Panc1 (cell line): ENCODE measurements around the gene C2. TPM values are rescaled to one million over a fixed set of nuclear protein-coding genes. Genes with fewer than 3 reads are reported as not detected.

Source experiments
- ATAC-seq: fragments of 200-7000 bp; cut with Tn5 transposase; 2 replicates; pipeline ENCODE4 v1.9.1; 2020; ENCODE audit warnings: mild to moderate bottlenecking, moderate library complexity
- BruUV-seq: library from RNA; stranded (reverse); fragments of 400-500 nt; replicated peaks from 2 replicates; lab custom pipeline; 2021; lab: Mats Ljungman, UMichigan
- CTCF ChIA-PET: fragments of 300-600 bp; sonication (Branson Sonifier 250); formaldehyde crosslinking; loops from one replicate; lab custom pipeline; 2022; ENCODE audit warnings: antibody characterized with exemption; lab: Charles Lee
- POLR2A ChIA-PET: fragments of 300-600 bp; sonication (Branson Sonifier 250); formaldehyde crosslinking; loops from one replicate; lab custom pipeline; 2022; ENCODE audit warnings: antibody characterized with exemption; lab: Charles Lee
- DNase-seq: peaks from one replicate; pipeline ENCODE4 v3.0.0-alpha.2; 2010; ENCODE audit warnings: low read depth, low spot score
- H3K27ac ChIP-seq: 2 replicates; pipeline ENCODE4 v1.5.1; 2011; ENCODE audit warnings: mild to moderate bottlenecking, low read length, inconsistent platforms
- H3K27me3 ChIP-seq: fragments of 200-500 bp; sonication (Bioruptor generic); 2 replicates; pipeline ENCODE4 v1.6.0; 2014; ENCODE audit warnings: low read length, inconsistent platforms; ENCODE audit not compliant: control insufficient read depth, insufficient read depth
- H3K36me3 ChIP-seq: fragments of 200-500 bp; sonication (Bioruptor generic); 2 replicates; pipeline ENCODE4 v1.5.1; 2014; ENCODE audit warnings: inconsistent platforms, mild to moderate bottlenecking, low read length, moderate library complexity; ENCODE audit not compliant: control insufficient read depth, insufficient read depth
- H3K4me1 ChIP-seq: 2 replicates; pipeline ENCODE4 v1.5.1; 2011; ENCODE audit warnings: inconsistent platforms, mild to moderate bottlenecking, low read length, moderate library complexity; ENCODE audit not compliant: control insufficient read depth, insufficient read depth
- H3K4me3 ChIP-seq, 2 experiments: 2 replicates each; pipeline ENCODE4 v1.5.1; 2011 to 2012; ENCODE audit warnings: low read depth in 2 of 2, low read length in 2 of 2, mild to moderate bottlenecking in 2 of 2, inconsistent platforms in 1 of 2, moderate library complexity in 1 of 2
- H3K9me3 ChIP-seq: fragments of 200-500 bp; sonication (Bioruptor generic); 2 replicates; pipeline ENCODE4 v1.5.1; 2014; ENCODE audit warnings: low read depth, mild to moderate bottlenecking, inconsistent platforms, low read length, moderate library complexity; ENCODE audit not compliant: control insufficient read depth, insufficient read depth
- CTCF ChIP-seq: fragments of 450-650 bp; IDR thresholded peaks from 2 replicates; pipeline ENCODE4 v1.5.1; 2017; ENCODE audit warnings: mild to moderate bottlenecking
- POLR2AphosphoS5 ChIP-seq: IDR thresholded peaks from 2 replicates; pipeline ENCODE4 v1.6.1; 2012; ENCODE audit warnings: mild to moderate bottlenecking, low read depth, low read length, moderate library complexity
- REST ChIP-seq, 2 experiments: IDR thresholded peaks; 2 replicates each; pipeline ENCODE4 v1.6.1; 2011 to 2012; ENCODE audit warnings: low read depth in 2 of 2, control low read depth in 1 of 2, low read length in 1 of 2, mild to moderate bottlenecking in 1 of 2, moderate library complexity in 1 of 2; ENCODE audit not compliant: insufficient read depth in 1 of 2
- SIN3A ChIP-seq: IDR thresholded peaks from 2 replicates; pipeline ENCODE4 v1.6.1; 2012; ENCODE audit warnings: low read depth, mild to moderate bottlenecking, low read length, moderate library complexity, borderline replicate concordance; ENCODE audit not compliant: insufficient read depth
- TCF7L2 ChIP-seq: IDR thresholded peaks from 2 replicates; pipeline ENCODE4 v1.6.1; 2011; ENCODE audit warnings: mild to moderate bottlenecking, low read depth, low read length, inconsistent platforms
- in situ Hi-C: cut with HindIII; loops from 2 replicates; pipeline ENCODE4 v1.10.0; 2016; ENCODE audit warnings: low sequenced_read_pairs, low pct_unique_long_range_greater_than_20kb
- intact Hi-C: fragments of 100-400 bp; cut with micrococcal nuclease; formaldehyde crosslinking; loops from one replicate; pipeline ENCODE4 v1.10.0; 2022; ENCODE audit not compliant: unreplicated experiment
- total RNA-seq: library from RNA; stranded (reverse); gene quantifications from one replicate; pipeline ENCODE4 v1.2.1, GENCODE V29; 2021; ENCODE audit not compliant: unreplicated experiment

The C2 gene
- total RNA-seq, 1 experiment from 2014 or later: 1.0 TPM

GRCh38 chr6:31911826-31912585, 15.5 kb upstream of the C2 start:
- ATAC-seq: no peak
- POLR2A ChIA-PET: no interaction called here
- Histone ChIP-seq H3K27me3 (no peaks in the 10 kb centered on the region), H3K27ac (no peak overlapping the region), H3K4me1 (peaks cover 4% of the 10 kb centered on the region; the same call in 1 of the 2 replicates), H3K36me3 (no peaks in the 10 kb centered on the region), H3K9me3 (no peaks in the 10 kb centered on the region), H3K4me3 (no peak overlapping the region)
- TF ChIP-seq TCF7L2: no peak
- TF ChIP-seq CTCF: no peak
- no peak for TF ChIP-seq REST (IDR thresholded peaks at IDR 0.05; ENCODE audit: insufficient read depth in 1 of 2, low read depth in 2 of 2, low read length in 1 of 2)
- no peak for TF ChIP-seq SIN3A
- TF ChIP-seq POLR2AphosphoS5: no peak
- BruUV-seq: no TSS peak
- intact Hi-C loops (no loop called here), in situ Hi-C loops (no loop called here)
- CTCF ChIA-PET: no interaction called here
- DNase-seq: no peak

GRCh38 chr6:31915351-31915750, 12.2 kb upstream of the C2 start:
- POLR2A ChIA-PET: interaction anchor here (0.6 kb wide), 1 partner anchor 44 kb away, joined by 3 read pairs; no protein-coding TSS in a partner anchor
- H3K27me3 ChIP-seq: no peaks in the 10 kb centered on the region
- no peak overlapping the region for H3K27ac ChIP-seq
- CTCF ChIA-PET: no interaction called here
- in situ Hi-C loops: no loop called here
- no peak for DNase-seq
- H3K4me1 ChIP-seq: no peaks in the 10 kb centered on the region
- intact Hi-C loops: no loop called here
- H3K4me3 ChIP-seq: no peak overlapping the region
- TF ChIP-seq REST (IDR thresholded peaks at IDR 0.05; ENCODE audit: insufficient read depth in 1 of 2, low read depth in 2 of 2, low read length in 1 of 2) (no peak), TCF7L2 (no peak), CTCF (no peak)
- BruUV-seq: no TSS peak
- no peak for ATAC-seq
- no peaks in the 10 kb centered on the region for H3K9me3 ChIP-seq
- no peaks in the 10 kb centered on the region for H3K36me3 ChIP-seq
